GM10266 (cell line): ENCODE results near the gene MRM2.

Source experiments
- DNase-seq: peaks from one replicate; pipeline ENCODE4 v3.0.0; 2012; ENCODE audit errors: extremely low spot score
- CTCF ChIP-seq: IDR thresholded peaks from 2 replicates; pipeline ENCODE4 v1.5.1; 2012; ENCODE audit warnings: mild to moderate bottlenecking, low read depth; ENCODE audit not compliant: control insufficient read depth, insufficient read depth; ENCODE audit errors: missing control alignments

The MRM2 gene

GRCh38 chr7:2209146-2209960, 32.7 kb downstream of the MRM2 start:
- TF ChIP-seq CTCF: peak; percentile 95
- peak; percentile 84 for DNase-seq

GRCh38 chr7:2208712-2209111, 33.3 kb downstream of the MRM2 start:
- no peak for DNase-seq
- TF ChIP-seq CTCF: no peak

- TF ChIP-seq CTCF: no peak
- DNase-seq: no peak
These were observed 36.8 kb downstream of the MRM2 start for GRCh38 chr7:2205036-2205780.

- TF ChIP-seq CTCF: no peak
- DNase-seq: no peak
These were observed 37.6 kb downstream of the MRM2 start for GRCh38 chr7:2204446-2204845.

- DNase-seq: no peak
- TF ChIP-seq CTCF: no peak
These were observed 38.2 kb downstream of the MRM2 start for GRCh38 chr7:2203766-2204300.

GRCh38 chr7:2202901-2203765, 38.9 kb downstream of the MRM2 start:
- DNase-seq: no peak
- TF ChIP-seq CTCF: no peak

GRCh38 chr7:2202361-2202761, 39.6 kb downstream of the MRM2 start:
- no peak for TF ChIP-seq CTCF
- DNase-seq: no peak
